ENCODE data around the gene KCNMB1.

GRCh38 chr5:170333161-170333910 is 55.8 kb downstream of the KCNMB1 start:
- TF ChIP-seq CTCF (optimal IDR thresholded peaks at IDR 0.05 in 1 of 3, IDR thresholded peaks at IDR 0.05 in 1 of 3, conservative IDR thresholded peaks at IDR 0.05 in 1 of 3; ENCODE audit: extremely low read depth in 1 of 3, insufficient read depth in 2 of 3, low read length in 3 of 3) (no peak), EZH2 (IDR thresholded peaks at IDR 0.05; ENCODE audit: low read length) (no peak)
